SK-N-SH treated with all-trans-retinoic acid at 6 μM for 48 hours (cell line): Measurements from ENCODE around the gene MAPK12.

Experiments used
- OSR1 ChIP-seq: fragments of 250-450 bp; sonication (Bioruptor Pico); IDR thresholded peaks from 2 replicates; pipeline ENCODE4 v1.8.0; 2022; ENCODE audit warnings: moderate library complexity, mild to moderate bottlenecking, inconsistent platforms
- TCF4 ChIP-seq: fragments of 250-450 bp; sonication (Bioruptor Pico); IDR thresholded peaks from 2 replicates; pipeline ENCODE4 v1.8.0; 2021; ENCODE audit warnings: mild to moderate bottlenecking, moderate library complexity, borderline replicate concordance
- TSHZ2 ChIP-seq: fragments of 250-450 bp; sonication (Bioruptor Pico); IDR thresholded peaks from 2 replicates; pipeline ENCODE4 v1.5.0; 2020; ENCODE audit warnings: mild to moderate bottlenecking, moderate library complexity

DNA sequence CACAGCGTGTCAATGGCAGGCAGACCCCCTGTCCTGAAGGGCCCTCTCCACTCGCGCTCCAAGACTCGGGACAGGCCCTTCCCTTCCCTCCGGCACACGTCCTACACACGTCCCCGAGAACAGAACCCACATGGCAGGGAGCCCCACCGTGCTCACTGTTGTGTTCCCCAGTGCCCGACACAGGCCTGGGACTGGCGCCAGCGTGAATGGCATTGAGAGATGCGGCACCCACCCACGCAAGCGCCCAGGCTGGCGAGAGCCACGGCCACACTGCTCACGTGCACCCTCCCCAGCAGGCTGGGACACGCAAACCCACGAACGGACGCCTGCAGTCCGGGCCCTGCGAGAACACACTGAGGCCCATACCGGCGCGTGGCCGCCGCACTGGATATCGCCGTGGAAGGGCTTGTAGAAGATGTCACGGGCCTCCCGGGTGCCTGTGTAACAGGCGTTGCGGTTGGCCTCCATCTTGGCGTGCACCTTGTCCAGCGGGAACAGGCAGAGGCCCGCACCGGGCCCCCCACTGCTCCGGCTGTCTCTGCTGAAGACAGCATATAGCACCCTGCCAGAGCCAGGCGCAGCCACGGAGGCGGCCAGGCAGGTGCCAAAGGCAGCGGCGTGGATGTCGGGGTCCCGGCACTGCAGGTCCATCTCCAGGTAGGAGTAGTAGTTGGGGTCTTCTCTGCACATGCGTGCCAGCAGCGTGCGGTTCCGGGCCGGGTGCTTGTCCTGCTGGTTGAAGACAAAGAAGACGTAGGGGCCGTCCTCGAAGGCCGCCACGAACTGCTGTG lies 27.9 kb upstream of the MAPK12 start:
- TF ChIP-seq TSHZ2 (CRISPR knock-in tag) (no peak), TCF4 (no peak), OSR1 (CRISPR knock-in tag) (no peak)
